ENCODE measurements around the gene SPTLC2. TPM values are rescaled to one million over a fixed set of nuclear protein-coding genes. Genes with fewer than 3 reads are reported as not detected.
"Not testable (repeated sequence)": the region's sequence is repeated elsewhere in the genome, so short reads cannot be mapped to it uniquely, and the experiment has no call there.

Gene SPTLC2
- 10 to 100 TPM in 11 of 12 donors, not detected in 1; 16.9 to 32.0 (median 20.9) TPM for polyA plus RNA-seq (ENCODE audit: insufficient read length in 12 of 12)
- long read RNA-seq, donor 1, full-length matches to known transcripts: 5 of 5 reads
- long read RNA-seq, donor 1, partial matches to known transcripts: 0 of 5 reads
- long read RNA-seq, donor 1, other reads (novel, unspliced or antisense): 0 of 5 reads
- long read RNA-seq, donor 2, full-length matches to known transcripts: 4 of 4 reads
- long read RNA-seq, donor 2, partial matches to known transcripts: 0 of 4 reads
- long read RNA-seq, donor 2, other reads (novel, unspliced or antisense): 0 of 4 reads
- long read RNA-seq, donor 3, full-length matches to known transcripts: 1 of 9 reads
- long read RNA-seq, donor 3, partial matches to known transcripts: 8 of 9 reads
- long read RNA-seq, donor 3, other reads (novel, unspliced or antisense): 0 of 9 reads
- long read RNA-seq, donor 4: 0 reads
- long read RNA-seq, donor 5, full-length matches to known transcripts: 4 of 4 reads
- long read RNA-seq, donor 5, partial matches to known transcripts: 0 of 4 reads
- long read RNA-seq, donor 5, other reads (novel, unspliced or antisense): 0 of 4 reads
- long read RNA-seq, donor 6, full-length matches to known transcripts: 5 of 5 reads
- long read RNA-seq, donor 6, partial matches to known transcripts: 0 of 5 reads
- long read RNA-seq, donor 6, other reads (novel, unspliced or antisense): 0 of 5 reads
- long read RNA-seq, donor 7, full-length matches to known transcripts: 2 of 2 reads
- long read RNA-seq, donor 7, partial matches to known transcripts: 0 of 2 reads
- long read RNA-seq, donor 7, other reads (novel, unspliced or antisense): 0 of 2 reads
- long read RNA-seq, donor 8, full-length matches to known transcripts: 5 of 5 reads
- long read RNA-seq, donor 8, partial matches to known transcripts: 0 of 5 reads
- long read RNA-seq, donor 8, other reads (novel, unspliced or antisense): 0 of 5 reads
- long read RNA-seq, donor 9, full-length matches to known transcripts: 3 of 3 reads
- long read RNA-seq, donor 9, partial matches to known transcripts: 0 of 3 reads
- long read RNA-seq, donor 9, other reads (novel, unspliced or antisense): 0 of 3 reads
- long read RNA-seq, donor 10, full-length matches to known transcripts: 8 of 8 reads
- long read RNA-seq, donor 10, partial matches to known transcripts: 0 of 8 reads
- long read RNA-seq, donor 10, other reads (novel, unspliced or antisense): 0 of 8 reads
- long read RNA-seq, donor 11, full-length matches to known transcripts: 3 of 3 reads
- long read RNA-seq, donor 11, partial matches to known transcripts: 0 of 3 reads
- long read RNA-seq, donor 11, other reads (novel, unspliced or antisense): 0 of 3 reads

- DNase-seq: peak; percentile 98
These were observed at the start of gene SPTLC2 for GRCh38 chr14:77616454-77617229. Gene SPTLC2, minus strand, starts transcription at chr14:77616637. Its CDS starts 58 bp downstream, at chr14:77616579.

- no peak for DNase-seq
These were observed 46.9 kb upstream of the SPTLC2 start for GRCh38 chr14:77663293-77663692.

- not testable (repeated sequence) for DNase-seq
These were observed 45.1 kb upstream of the SPTLC2 start for GRCh38 chr14:77661562-77661961.

GRCh38 chr14:77660754-77661153 is 44.3 kb upstream of the SPTLC2 start:
- no peak for DNase-seq

GRCh38 chr14:77659831-77660230 is 43.4 kb upstream of the SPTLC2 start:
- DNase-seq: no peak

GRCh38 chr14:77657280-77657679 is 40.8 kb upstream of the SPTLC2 start:
- DNase-seq: no peak

- no peak for DNase-seq
These were observed 37.6 kb upstream of the SPTLC2 start for GRCh38 chr14:77654001-77654441.

- DNase-seq: no peak
These were observed 32.9 kb upstream of the SPTLC2 start for GRCh38 chr14:77649326-77649725.

- DNase-seq: no peak
These were observed 32.2 kb upstream of the SPTLC2 start for GRCh38 chr14:77648520-77649200.

GRCh38 chr14:77647853-77648252 is 31.4 kb upstream of the SPTLC2 start:
- DNase-seq: no peak

GRCh38 chr14:77646907-77647306 is 30.5 kb upstream of the SPTLC2 start:
- no peak for DNase-seq

GRCh38 chr14:77645520-77646230 is 29.2 kb upstream of the SPTLC2 start:
- no peak for DNase-seq

GRCh38 chr14:77642407-77642806 is 26.0 kb upstream of the SPTLC2 start:
- no peak for DNase-seq

- peak; percentile 66 for DNase-seq
These were observed 25.3 kb upstream of the SPTLC2 start for GRCh38 chr14:77641534-77642341.

GRCh38 chr14:77640756-77641533 is 24.5 kb upstream of the SPTLC2 start:
- DNase-seq: no peak

GRCh38 chr14:77638771-77639171 is 22.3 kb upstream of the SPTLC2 start:
- DNase-seq: no peak

- DNase-seq: not testable (repeated sequence)
These were observed 19.4 kb upstream of the SPTLC2 start for GRCh38 chr14:77635869-77636268.

- not testable (repeated sequence) for DNase-seq
These were observed 19.0 kb upstream of the SPTLC2 start for GRCh38 chr14:77635466-77635865.

Measured in muscle of arm (tissue), 14 donors.